Cardiac muscle cell (in vitro differentiated cells and primary cell): Measurements from ENCODE around the gene VEZT. TPM values are rescaled to one million over a fixed set of nuclear protein-coding genes. Genes with fewer than 3 reads are reported as not detected.

Experiments
- DNase-seq, 2 donors: peaks; one replicate each; pipeline versions ENCODE4 v3.0.0 to v3.0.0-alpha.2; 2010 to 2017; ENCODE audit warnings: low read depth in 1 of 2, low spot score in 1 of 2
- H3K27ac ChIP-seq: fragments of 200-600 bp; sonication (generic); 2 replicates; pipeline ENCODE4 v1.5.1; 2016
- H3K27me3 ChIP-seq: fragments of 200-600 bp; sonication (generic); 2 replicates; pipeline ENCODE4 v1.6.0; 2016; ENCODE audit warnings: control low read depth
- H3K36me3 ChIP-seq: fragments of 200-600 bp; sonication (generic); 2 replicates; pipeline ENCODE4 v1.5.1; 2016; ENCODE audit warnings: control low read depth
- H3K4me1 ChIP-seq: fragments of 200-600 bp; sonication (generic); 2 replicates; pipeline ENCODE4 v1.8.1; 2017; ENCODE audit warnings: low read depth, mild to moderate bottlenecking, mixed run types
- H3K4me3 ChIP-seq: fragments of 200-600 bp; sonication (generic); 2 replicates; pipeline ENCODE4 v1.5.1; 2016; ENCODE audit warnings: mild to moderate bottlenecking
- H3K9me3 ChIP-seq: fragments of 200-600 bp; sonication (generic); 2 replicates; pipeline ENCODE4 v1.5.1; 2017; ENCODE audit warnings: low read depth, mild to moderate bottlenecking, control low read depth
- polyA plus RNA-seq: library from polyadenylated mRNA; unstranded; fragments of >200 nt; fragmentation: Nextera tagmentation; extraction: Ambion mirVana; gene quantifications from 2 replicates; pipeline ENCODE4 v1.2.1, GENCODE V29; 2016
- total RNA-seq: library from RNA; depleted of rRNA; stranded (reverse); fragments of >200 nt; gene quantifications from 2 replicates; pipeline ENCODE4 v1.2.3, GENCODE V29; 2016
- TF ChIP-seq, protein P1 (sequence below): IDR thresholded peaks from 2 replicates; pipeline ENCODE4 v1.5.1; 2012; ENCODE audit warnings: low read depth, mild to moderate bottlenecking, low read length

VEZT gene
- total and polyA plus RNA-seq, 2 experiments from 2014 or later, result 50.6 to 56.9 TPM

DNA sequence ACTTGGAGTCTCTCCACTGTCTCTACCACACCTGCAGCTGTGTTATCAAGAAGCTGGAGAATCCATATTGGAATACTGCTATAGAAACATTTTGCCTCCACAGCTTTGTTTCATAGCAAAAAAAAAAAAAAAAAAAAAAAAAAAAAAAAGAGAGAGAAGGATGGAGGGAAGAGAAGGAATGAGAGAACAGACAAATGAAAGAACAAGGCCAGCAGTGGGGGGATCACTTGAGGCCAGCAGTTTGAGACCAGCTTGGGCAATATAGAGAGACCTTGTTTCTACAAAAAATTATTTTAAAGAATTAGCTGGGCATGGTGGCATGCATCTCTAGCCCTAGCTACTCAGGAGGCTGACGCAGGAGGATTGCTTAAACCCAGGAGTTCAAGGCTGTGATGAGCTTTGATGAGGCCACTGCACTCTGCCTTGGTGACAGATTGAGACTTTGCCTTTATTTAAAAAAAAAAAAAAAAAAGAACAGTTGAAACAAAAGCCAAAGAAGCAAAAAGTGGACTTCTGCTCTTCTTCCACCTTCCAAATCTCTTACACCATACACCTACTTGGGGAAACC is 8.1 kb downstream of the VEZT start:
- no peak for DNase-seq
- Histone ChIP-seq H3K9me3 (no peaks in the 10 kb centered on the region), H3K36me3 (peaks cover 3% of the 10 kb centered on the region), H3K4me1 (peaks cover 8% of the 10 kb centered on the region), H3K27ac (no peak overlapping the region), H3K27me3 (no peaks in the 10 kb centered on the region), H3K4me3 (no peak overlapping the region)
- TF ChIP-seq, protein P1, sequence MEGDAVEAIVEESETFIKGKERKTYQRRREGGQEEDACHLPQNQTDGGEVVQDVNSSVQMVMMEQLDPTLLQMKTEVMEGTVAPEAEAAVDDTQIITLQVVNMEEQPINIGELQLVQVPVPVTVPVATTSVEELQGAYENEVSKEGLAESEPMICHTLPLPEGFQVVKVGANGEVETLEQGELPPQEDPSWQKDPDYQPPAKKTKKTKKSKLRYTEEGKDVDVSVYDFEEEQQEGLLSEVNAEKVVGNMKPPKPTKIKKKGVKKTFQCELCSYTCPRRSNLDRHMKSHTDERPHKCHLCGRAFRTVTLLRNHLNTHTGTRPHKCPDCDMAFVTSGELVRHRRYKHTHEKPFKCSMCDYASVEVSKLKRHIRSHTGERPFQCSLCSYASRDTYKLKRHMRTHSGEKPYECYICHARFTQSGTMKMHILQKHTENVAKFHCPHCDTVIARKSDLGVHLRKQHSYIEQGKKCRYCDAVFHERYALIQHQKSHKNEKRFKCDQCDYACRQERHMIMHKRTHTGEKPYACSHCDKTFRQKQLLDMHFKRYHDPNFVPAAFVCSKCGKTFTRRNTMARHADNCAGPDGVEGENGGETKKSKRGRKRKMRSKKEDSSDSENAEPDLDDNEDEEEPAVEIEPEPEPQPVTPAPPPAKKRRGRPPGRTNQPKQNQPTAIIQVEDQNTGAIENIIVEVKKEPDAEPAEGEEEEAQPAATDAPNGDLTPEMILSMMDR, result no peak

- Histone ChIP-seq H3K27me3 (no peaks in the 10 kb centered on the region), H3K27ac (no peak overlapping the region), H3K4me1 (peaks cover 8% of the 10 kb centered on the region), H3K36me3 (peaks cover 3% of the 10 kb centered on the region), H3K9me3 (no peaks in the 10 kb centered on the region), H3K4me3 (no peak overlapping the region)
- TF ChIP-seq, protein P1, result no peak
- no peak for DNase-seq
These were observed 10.3 kb downstream of the VEZT start for GRCh38 chr12:95227818-95228356.

- Histone ChIP-seq H3K27me3 (no peaks in the 10 kb centered on the region), H3K27ac (no peak overlapping the region), H3K36me3 (peaks cover 3% of the 10 kb centered on the region), H3K4me1 (peaks cover 8% of the 10 kb centered on the region), H3K9me3 (no peaks in the 10 kb centered on the region), H3K4me3 (no peak overlapping the region)
- DNase-seq, result no peak
- TF ChIP-seq, protein P1, result no peak
These were observed 11.0 kb downstream of the VEZT start for GRCh38 chr12:95228617-95229016.

DNA sequence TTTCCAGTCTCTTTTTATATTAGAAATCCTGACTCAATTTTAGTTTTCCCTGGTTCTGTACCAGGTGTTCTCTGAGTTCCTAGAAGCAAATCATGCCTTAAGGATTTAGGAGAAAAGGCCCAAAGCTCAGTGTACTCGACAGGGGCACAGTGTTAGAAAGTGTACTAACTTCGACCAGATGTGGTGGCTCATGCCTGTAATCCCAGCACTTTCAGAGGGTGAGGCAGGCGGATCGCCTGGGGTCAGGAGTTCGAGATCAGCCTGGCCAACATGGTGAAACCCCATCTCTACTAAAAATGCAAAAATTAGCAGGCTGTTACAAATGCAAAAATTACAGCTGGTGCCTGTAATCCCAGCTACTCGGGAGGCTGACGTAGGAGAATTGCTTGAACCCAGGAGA is 12.0 kb downstream of the VEZT start:
- Histone ChIP-seq H3K27ac (no peak overlapping the region), H3K4me1 (peaks cover 8% of the 10 kb centered on the region), H3K4me3 (no peak overlapping the region), H3K36me3 (peaks cover 3% of the 10 kb centered on the region), H3K27me3 (no peaks in the 10 kb centered on the region), H3K9me3 (no peaks in the 10 kb centered on the region)
- DNase-seq, result no peak
- TF ChIP-seq, protein P1, result no peak

- Histone ChIP-seq H3K4me1 (peaks cover 8% of the 10 kb centered on the region), H3K27me3 (no peaks in the 10 kb centered on the region), H3K27ac (no peak overlapping the region), H3K4me3 (no peak overlapping the region), H3K36me3 (peaks cover 3% of the 10 kb centered on the region), H3K9me3 (no peaks in the 10 kb centered on the region)
- TF ChIP-seq, protein P1, result no peak
- no peak for DNase-seq
These were observed 12.7 kb downstream of the VEZT start for GRCh38 chr12:95230313-95230712.
